C4-2B (cell line): ENCODE results near the gene RGL2.

Experiments used
- ZFX ChIP-seq: fragments of 450-650 bp; IDR thresholded peaks from 2 replicates; pipeline ENCODE4 v1.6.1; 2017
- TF ChIP-seq, protein P1 (sequence below): fragments of 450-650 bp; conservative IDR thresholded peaks from 2 replicates; pipeline ENCODE4 v1.5.1; 2017; ENCODE audit warnings: mild to moderate bottlenecking

DNA sequence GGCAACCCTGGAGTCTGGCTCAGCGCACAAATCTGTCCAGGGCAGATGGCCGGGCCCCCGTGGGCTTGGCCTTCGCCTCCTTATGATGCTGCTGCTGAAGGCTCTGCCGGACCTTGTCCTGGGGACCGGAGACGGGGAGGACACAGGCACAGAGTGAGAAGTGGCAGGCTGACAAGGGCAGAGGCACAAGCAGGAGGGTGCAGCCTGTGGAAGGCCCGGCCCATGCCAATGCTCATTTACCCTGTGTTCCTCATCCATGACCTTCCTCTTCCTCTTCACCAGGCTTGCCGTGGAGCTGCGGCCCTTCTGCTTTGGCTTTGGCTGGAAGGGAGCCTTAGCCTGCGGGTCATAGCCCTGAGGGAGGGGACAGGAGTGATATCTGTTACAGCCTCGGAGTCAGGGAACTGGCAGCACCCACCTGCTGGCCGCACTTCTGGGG is 19.5 kb downstream of the RGL2 start:
- TF ChIP-seq, protein P1, sequence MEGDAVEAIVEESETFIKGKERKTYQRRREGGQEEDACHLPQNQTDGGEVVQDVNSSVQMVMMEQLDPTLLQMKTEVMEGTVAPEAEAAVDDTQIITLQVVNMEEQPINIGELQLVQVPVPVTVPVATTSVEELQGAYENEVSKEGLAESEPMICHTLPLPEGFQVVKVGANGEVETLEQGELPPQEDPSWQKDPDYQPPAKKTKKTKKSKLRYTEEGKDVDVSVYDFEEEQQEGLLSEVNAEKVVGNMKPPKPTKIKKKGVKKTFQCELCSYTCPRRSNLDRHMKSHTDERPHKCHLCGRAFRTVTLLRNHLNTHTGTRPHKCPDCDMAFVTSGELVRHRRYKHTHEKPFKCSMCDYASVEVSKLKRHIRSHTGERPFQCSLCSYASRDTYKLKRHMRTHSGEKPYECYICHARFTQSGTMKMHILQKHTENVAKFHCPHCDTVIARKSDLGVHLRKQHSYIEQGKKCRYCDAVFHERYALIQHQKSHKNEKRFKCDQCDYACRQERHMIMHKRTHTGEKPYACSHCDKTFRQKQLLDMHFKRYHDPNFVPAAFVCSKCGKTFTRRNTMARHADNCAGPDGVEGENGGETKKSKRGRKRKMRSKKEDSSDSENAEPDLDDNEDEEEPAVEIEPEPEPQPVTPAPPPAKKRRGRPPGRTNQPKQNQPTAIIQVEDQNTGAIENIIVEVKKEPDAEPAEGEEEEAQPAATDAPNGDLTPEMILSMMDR, result no peak
- no peak for TF ChIP-seq ZFX
